ENCODE data around the gene C11orf65. TPM values are rescaled to one million over a fixed set of nuclear protein-coding genes. Genes with fewer than 3 reads are reported as not detected.

The C11orf65 gene
- total and polyA plus RNA-seq, 7 donors = 0.14 to 1.1 (median 0.42) TPM; not detected in 2

- no peaks in the 10 kb centered on the region for H3K27me3 ChIP-seq
- H3K9me3 ChIP-seq = no peaks in the 10 kb centered on the region
- WGBS, 2 donors = 89 to 96% methylated on average over 2 of the region's 2 CpGs
- intact Hi-C loops (cut with DNase I) = loop anchor here (10.0 kb wide), 1 partner anchor 321 kb away; no protein-coding TSS in a partner anchor
- DNase-seq = no peak
- peaks cover 2 to 93% (median 23%) of the 10 kb centered on the region in 4 donors for H3K36me3 ChIP-seq
- H3K4me3 ChIP-seq = no peak overlapping the region
- H3K27ac ChIP-seq = no peak overlapping the region
- TF ChIP-seq EP300 (IDR thresholded peaks at IDR 0.05) (no peak), CTCF (IDR thresholded peaks at IDR 0.05) (no peak), POLR2AphosphoS5 (IDR thresholded peaks at IDR 0.05) (no peak), POLR2A (IDR thresholded peaks at IDR 0.05) (no peak)
- H3K4me1 ChIP-seq = no peaks in the 10 kb centered on the region
Observed at GRCh38 chr11:108333403-108333899, 133.9 kb downstream of the C11orf65 start.

Other genes starting within 250 kb of the C11orf65 start
- gene NPAT, start 244.9 kb downstream of the C11orf65 start, total RNA-seq = 10 to 100 TPM; 12.1 to 15.7 (median 13.4) TPM
- gene NPAT, start 244.9 kb downstream of the C11orf65 start, polyA plus RNA-seq = 1 to 10 TPM; 1.6 to 4.8 (median 1.8) TPM
- gene ATM, start 244.5 kb downstream of the C11orf65 start, total RNA-seq = 10 to 100 TPM; 52.7 to 88.8 (median 71.8) TPM
- 10 to 100 TPM in 1 of 3 donors, 1 to 10 TPM in 2; 3.0 to 35.7 (median 3.5) TPM for gene ATM, start 244.5 kb downstream of the C11orf65 start, polyA plus RNA-seq
- gene POGLUT3, start 30.9 kb upstream of the C11orf65 start, total RNA-seq = 10 to 100 TPM; 17.7 to 28.5 (median 24.0) TPM
- 1 to 10 TPM; 4.4 to 9.2 (median 4.8) TPM for gene POGLUT3, start 30.9 kb upstream of the C11orf65 start, polyA plus RNA-seq
- gene EXPH5, start 126.2 kb upstream of the C11orf65 start, total RNA-seq = under 1 TPM; 0.36 to 0.55 (median 0.52) TPM
- 1 to 10 TPM; 1.4 to 2.4 (median 2.3) TPM for gene EXPH5, start 126.2 kb upstream of the C11orf65 start, polyA plus RNA-seq
- 10 to 100 TPM; 12.8 to 41.0 (median 26.7) TPM for gene DDX10, start 197.5 kb upstream of the C11orf65 start, total RNA-seq
- 10 to 100 TPM; 12.0 to 18.2 (median 12.0) TPM for gene DDX10, start 197.5 kb upstream of the C11orf65 start, polyA plus RNA-seq

All from sigmoid colon (tissue), 7 donors.